Urinary bladder (tissue), 4 donors: ENCODE results near the gene DNAJC27. TPM values are rescaled to one million over a fixed set of nuclear protein-coding genes. Genes with fewer than 3 reads are reported as not detected.
"Not testable (repeated sequence)": the region's sequence is repeated elsewhere in the genome, so short reads cannot be mapped to it uniquely, and the experiment has no call there.

Experiments used
- DNase-seq: peaks from one replicate; pipeline ENCODE4 v3.0.0-alpha.2; 2015; ENCODE audit errors: extremely low spot score
- H3K27ac ChIP-seq: one replicate; pipeline ENCODE4 v1.5.1; 2013; ENCODE audit warnings: low read depth, mild to moderate bottlenecking, moderate library complexity
- H3K36me3 ChIP-seq: one replicate; pipeline ENCODE4 v1.6.1; 2013; ENCODE audit warnings: mild to moderate bottlenecking, moderate library complexity; ENCODE audit not compliant: insufficient read depth
- H3K4me1 ChIP-seq: one replicate; pipeline ENCODE4 v1.6.1; 2013; ENCODE audit warnings: mild to moderate bottlenecking, moderate library complexity; ENCODE audit not compliant: insufficient read depth
- H3K4me3 ChIP-seq: one replicate; pipeline ENCODE4 v1.5.1; 2013; ENCODE audit warnings: low read depth, low read length
- WGBS: extraction: QIAGEN DNeasy Blood & Tissue Kit; methylation state at CpG from one replicate; pipeline ENCODE4 v1.1.7; 2013; 5-methylcytosine and 5-hydroxymethylcytosine counted together
- polyA plus RNA-seq: library from polyadenylated mRNA; stranded (reverse); fragments of 200-250 nt; gene quantifications from one replicate; pipeline ENCODE4 v1.2.3, GENCODE V29; 2013
- total RNA-seq: library from RNA; depleted of rRNA; stranded (reverse); fragments of >200 nt; gene quantifications from one replicate; pipeline ENCODE4 v1.2.3, GENCODE V29; 2014
- donor health status: healthy with polysubstance abuse.
- donor health status: healthy.

Gene DNAJC27
- total RNA-seq (13.3 TPM), polyA plus RNA-seq (6.3 TPM)

DNA sequence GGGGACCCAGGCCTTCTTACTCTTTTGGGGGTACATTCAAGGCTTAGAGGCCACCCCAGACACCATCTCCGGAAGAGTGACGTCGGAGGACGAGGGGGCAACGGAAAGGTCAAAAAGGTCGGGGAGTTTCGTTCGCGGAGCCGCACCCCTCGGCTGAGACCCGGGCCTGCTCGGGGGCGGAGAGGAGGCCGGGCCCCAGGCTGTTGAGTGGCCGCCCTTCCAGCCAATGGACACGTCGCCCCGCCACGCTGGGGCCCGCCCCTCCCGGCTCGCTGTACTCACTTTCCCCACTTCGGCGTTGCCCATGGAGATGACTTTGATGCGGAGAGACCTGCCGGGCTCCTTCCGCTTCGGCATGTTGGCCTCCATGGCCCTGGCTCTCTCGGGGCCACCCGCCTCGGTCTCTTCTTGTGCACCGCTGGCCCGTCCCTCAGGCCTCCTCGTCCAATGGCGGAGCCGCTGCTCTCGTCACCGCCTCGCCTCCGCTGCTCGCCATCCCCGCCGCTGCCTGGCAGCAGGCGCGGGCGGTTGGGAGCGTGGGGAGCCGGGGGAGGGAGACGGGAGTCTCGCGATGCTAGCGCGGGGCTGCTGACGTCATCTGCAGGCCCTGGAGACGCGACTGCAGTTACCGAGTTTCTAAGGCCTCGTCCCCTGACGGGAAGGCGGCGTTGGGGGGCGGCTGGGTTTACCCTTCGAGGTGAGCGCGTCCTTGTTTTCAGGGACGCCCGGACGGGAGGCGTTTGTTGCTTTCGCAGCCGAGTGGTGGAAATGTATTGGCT lies at the start of gene DNAJC27:
TSS of gene DNAJC27 (minus strand) at position 420 of the 779 bp plus-strand sequence. CDS start at position 369, 51 bp downstream.
- under 1% methylated on average over 72 of the region's 72 CpGs for WGBS
- peak; percentile 91 for DNase-seq
- Histone ChIP-seq H3K4me3 (peak within 1 kb of the TSS; percentile 75), H3K36me3 (no peaks in the 10 kb centered on the region), H3K27ac (peak within 1 kb of the TSS; percentile 99), H3K4me1 (no peaks in the 10 kb centered on the region)

DNA sequence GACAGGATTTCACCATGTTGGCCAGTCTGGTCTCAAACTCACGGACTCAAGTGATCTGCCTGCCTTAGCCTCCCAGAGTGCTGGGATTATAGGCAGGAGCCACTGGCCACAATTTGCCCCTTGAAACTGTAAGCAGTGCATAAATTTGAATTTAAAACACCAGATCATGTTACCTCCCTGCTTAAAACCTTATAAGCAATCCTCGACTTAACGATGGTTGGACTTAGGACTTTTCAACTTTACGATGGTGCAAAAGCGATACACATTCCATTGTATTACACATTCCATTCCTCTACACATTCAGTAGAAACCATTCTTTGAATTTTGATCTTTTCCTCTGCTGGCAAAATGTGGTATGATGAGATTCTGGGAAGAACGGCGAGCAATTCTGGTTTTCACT lies 46.9 kb upstream of the DNAJC27 start:
- H3K4me1 ChIP-seq = no peaks in the 10 kb centered on the region
- DNase-seq = no peak
- H3K4me3 ChIP-seq = no peak overlapping the region
- 65% methylated on average over 7 of the region's 7 CpGs for WGBS
- H3K27ac ChIP-seq = no peak overlapping the region
- H3K36me3 ChIP-seq = no peaks in the 10 kb centered on the region

DNA sequence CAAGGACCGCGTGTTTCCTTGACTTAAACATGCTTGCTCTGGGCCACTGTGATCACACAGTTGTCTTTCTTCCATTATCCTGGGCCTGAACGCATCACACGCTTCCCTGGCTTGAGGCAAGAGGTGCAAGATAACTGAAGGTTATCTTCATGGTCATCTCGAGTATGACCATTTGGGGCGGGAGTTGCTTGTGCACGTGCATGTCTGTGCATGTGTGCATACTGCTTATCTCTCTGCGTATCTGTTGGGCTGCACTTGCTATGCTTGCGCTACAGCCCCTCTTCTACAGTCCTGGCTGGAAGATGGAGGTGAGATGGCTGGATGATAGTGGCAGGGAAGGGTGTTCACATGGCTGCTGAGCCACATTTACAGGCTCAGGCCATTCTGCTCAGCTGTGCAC lies 42.9 kb upstream of the DNAJC27 start:
- Histone ChIP-seq H3K27ac (no peak overlapping the region), H3K36me3 (no peaks in the 10 kb centered on the region), H3K4me3 (no peak overlapping the region), H3K4me1 (no peaks in the 10 kb centered on the region)
- DNase-seq = no peak
- 83% methylated on average over 9 of the region's 9 CpGs for WGBS

DNA sequence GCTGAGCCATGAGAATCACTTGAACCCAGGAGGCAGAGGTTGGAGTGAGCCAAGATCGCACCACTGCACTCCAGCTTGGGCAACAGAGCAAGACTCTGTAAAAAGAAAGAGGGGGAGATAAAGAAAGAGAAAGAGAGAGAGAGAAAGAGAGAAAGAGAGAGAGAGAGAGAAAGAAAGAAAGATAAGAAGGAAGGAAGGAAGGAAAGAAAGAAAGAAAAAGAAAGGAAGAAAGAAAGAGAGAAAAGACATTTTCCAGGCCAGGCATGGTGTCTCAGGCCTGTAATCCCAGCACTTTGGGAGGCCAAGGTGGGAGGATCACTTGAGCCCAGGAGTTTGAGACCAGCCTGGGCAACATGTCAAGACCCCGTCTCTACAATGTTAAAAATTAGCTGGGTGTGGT lies 39.6 kb upstream of the DNAJC27 start:
- not testable (repeated sequence) for DNase-seq, H3K27ac ChIP-seq, H3K36me3 ChIP-seq, H3K4me3 ChIP-seq, H3K4me1 ChIP-seq
- WGBS = 97% methylated on average over 2 of the region's 2 CpGs

DNA sequence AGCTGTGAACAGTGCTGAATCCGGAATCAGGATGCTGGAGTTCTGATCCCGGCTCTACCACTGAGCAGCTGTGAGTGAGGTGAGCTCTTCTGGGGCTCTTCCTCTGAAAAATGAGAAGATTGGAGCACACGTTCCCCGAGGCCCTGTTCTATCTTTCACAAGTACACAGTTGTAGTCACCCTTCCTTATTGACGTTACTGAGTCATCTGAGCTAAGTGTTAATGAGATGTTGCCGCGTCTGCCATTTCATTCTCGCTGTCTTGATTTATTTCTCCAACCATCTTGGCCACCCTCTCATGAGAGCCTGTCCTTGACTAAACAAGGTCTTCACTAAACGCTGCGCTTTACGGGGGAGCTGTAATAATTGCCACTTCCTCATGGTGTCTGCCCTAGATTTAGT lies 38.2 kb upstream of the DNAJC27 start:
- 62% methylated on average over 11 of the region's 11 CpGs for WGBS
- H3K4me1 ChIP-seq = no peaks in the 10 kb centered on the region
- DNase-seq = no peak
- H3K36me3 ChIP-seq = no peaks in the 10 kb centered on the region
- no peak overlapping the region for H3K4me3 ChIP-seq
- no peak overlapping the region for H3K27ac ChIP-seq

DNA sequence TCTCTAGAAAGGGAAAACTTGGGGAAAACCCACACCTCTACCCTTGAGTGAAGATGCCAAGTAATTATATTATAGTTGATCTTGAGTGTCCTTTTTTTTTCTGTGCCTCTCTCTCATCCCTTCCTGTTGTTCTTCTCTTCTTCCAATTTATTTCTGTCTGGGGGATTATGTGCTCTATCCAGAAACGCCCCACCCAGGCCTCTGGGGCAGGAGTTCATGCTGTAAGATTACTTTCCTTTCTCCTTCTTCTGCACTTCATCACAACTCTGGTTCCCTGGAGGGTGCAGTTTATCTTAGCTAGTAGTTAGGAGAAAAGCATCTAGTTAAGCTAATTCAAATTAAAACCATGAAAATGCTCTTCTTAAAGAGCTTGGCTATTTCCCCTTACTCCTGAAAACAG lies 30.3 kb upstream of the DNAJC27 start:
- Histone ChIP-seq H3K4me3 (no peak overlapping the region), H3K36me3 (no peaks in the 10 kb centered on the region), H3K27ac (no peak overlapping the region), H3K4me1 (no peaks in the 10 kb centered on the region)
- 39% methylated on average over 1 of the region's 1 CpG for WGBS
- DNase-seq = no peak

DNA sequence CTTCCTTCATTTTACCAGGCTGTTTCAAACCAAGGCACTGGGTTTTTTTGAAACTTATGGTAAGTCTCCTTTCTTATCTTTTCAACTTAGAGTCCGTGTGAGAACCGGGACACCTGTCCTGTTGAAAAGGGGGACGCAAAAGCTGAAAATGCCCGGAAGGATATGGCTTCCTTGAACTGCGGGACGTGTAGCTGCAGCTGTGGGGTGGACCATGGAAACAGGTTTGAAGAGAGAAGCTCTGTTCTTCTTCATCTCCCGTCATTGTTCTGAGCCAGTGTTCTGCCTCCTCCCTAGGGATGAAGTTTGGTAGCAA lies 29.5 kb upstream of the DNAJC27 start:
- Histone ChIP-seq H3K27ac (no peak overlapping the region), H3K36me3 (no peaks in the 10 kb centered on the region), H3K4me1 (no peaks in the 10 kb centered on the region), H3K4me3 (no peak overlapping the region)
- DNase-seq = no peak
- WGBS = 79% methylated on average over 7 of the region's 7 CpGs

DNA sequence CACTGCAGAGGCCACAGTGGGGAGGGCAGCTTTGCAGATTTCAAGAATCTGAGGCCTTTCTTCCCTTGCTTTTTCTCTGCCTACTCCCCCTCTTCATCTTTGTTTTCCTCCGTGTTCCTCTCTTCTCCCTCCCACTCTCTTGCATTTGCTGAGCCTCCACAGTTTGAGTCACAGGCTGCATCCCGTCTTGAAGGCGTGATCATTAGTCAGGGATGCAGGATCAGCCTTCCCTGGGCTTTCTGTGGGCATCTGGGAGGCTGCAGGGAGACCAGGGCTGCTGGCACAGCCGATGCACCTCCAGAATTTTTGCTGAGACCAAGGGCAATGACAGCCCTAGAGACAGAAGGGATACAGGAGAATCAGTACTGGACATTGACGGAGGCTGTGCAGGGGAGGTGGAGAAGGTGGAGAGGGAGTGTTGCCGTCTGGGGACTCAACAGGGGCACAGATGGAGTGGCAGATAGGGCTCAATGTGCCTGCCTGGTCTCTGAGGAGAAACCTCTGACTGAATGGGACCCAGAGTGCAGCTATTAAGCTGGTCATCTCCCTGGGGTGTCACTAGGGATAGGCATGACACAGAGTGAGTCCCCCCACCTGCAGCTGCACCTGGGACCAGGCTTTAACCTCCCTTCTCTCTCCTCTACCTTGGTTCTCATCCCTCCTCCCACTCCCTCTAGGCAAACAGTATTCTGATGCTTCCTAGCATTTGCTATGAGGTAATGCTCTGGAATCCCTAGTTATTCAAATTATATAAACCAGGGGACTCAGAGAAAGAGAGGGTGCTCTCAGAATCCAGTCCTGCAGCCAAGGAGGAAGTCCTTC lies 29.0 kb upstream of the DNAJC27 start:
- WGBS = 44% methylated on average over 6 of the region's 6 CpGs
- DNase-seq = no peak

DNA sequence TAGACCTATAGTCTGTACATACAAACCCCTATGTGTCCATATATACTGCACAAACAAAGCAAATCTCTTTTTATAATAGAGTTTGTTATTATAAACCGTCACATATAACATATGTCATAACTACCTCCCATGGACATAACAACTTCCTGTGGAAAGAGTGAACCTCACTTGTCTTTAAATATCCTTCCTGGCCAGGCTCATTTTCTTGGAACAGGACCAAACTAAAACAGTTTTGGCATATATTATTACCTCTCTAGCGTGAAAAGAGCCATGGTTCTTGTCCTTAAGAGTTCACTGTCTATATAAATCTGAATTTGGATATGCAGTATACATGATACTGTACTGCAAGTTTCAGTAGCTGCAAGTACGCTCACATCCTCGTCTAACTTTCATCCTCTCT lies 28.3 kb upstream of the DNAJC27 start:
- DNase-seq = no peak
- H3K36me3 ChIP-seq = no peaks in the 10 kb centered on the region
- H3K4me1 ChIP-seq = no peaks in the 10 kb centered on the region
- no peak overlapping the region for H3K27ac ChIP-seq
- H3K4me3 ChIP-seq = no peak overlapping the region
- 34% methylated on average over 4 of the region's 4 CpGs for WGBS

More for the DNA sequence above, 29.0 kb upstream of the DNAJC27 start:
- H3K27ac ChIP-seq = no peak overlapping the region
- no peak overlapping the region for H3K4me3 ChIP-seq
- no peaks in the 10 kb centered on the region for H3K4me1 ChIP-seq
- H3K36me3 ChIP-seq = no peaks in the 10 kb centered on the region

DNA sequence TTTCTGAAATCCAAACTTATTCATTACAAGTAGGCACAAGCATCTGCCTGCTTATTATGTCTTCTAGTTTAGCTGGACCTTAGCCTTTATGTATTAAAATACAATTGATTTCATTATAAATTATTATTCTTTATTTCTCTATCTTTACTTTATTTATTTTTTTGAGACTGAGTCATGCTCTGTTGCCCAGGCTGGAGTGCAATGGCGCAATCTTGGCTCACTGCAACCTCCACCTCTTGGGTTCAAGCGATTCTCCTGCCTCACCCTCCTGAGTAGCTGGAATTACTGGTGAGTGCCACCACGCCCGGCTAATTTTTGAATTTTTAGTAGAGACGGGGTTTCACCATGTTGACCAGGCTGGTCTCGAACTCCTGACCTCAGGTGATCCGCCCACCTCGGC lies 27.3 kb upstream of the DNAJC27 start:
- H3K27ac ChIP-seq, H3K36me3 ChIP-seq, H3K4me1 ChIP-seq, H3K4me3 ChIP-seq, DNase-seq: not testable (repeated sequence)
- 81% methylated on average over 8 of the region's 8 CpGs for WGBS

DNA sequence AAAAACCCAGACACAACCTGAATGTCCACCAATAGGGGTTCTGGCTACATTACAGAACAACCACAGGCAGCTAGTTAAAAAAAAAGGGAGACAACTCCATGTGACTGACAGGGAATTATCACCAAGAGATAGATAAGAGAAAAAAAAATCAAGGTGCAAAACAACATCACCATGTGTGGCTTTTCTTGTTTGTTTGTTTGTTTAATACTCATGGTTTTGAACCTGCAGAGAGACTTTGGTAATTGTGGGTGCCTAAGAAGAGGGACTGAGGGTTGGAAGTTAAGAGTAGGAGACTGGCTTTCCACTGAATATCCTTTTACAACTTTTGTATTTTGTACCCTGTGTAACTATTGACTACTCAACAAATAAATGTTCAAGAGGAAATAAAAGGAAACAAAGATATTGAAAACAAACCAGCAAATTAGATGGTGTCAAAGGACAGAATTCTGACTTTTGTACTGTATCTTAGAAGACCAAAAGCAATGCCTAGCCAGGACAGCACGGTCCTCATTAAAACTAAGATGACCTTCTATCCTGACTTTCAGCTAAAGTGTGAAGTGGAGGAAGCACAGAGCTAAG lies 22.5 kb upstream of the DNAJC27 start:
- Histone ChIP-seq H3K36me3 (no peaks in the 10 kb centered on the region), H3K27ac (no peak overlapping the region), H3K4me1 (no peaks in the 10 kb centered on the region), H3K4me3 (no peak overlapping the region)
- no peak for DNase-seq
- 70% methylated on average over 1 of the region's 1 CpG for WGBS

DNA sequence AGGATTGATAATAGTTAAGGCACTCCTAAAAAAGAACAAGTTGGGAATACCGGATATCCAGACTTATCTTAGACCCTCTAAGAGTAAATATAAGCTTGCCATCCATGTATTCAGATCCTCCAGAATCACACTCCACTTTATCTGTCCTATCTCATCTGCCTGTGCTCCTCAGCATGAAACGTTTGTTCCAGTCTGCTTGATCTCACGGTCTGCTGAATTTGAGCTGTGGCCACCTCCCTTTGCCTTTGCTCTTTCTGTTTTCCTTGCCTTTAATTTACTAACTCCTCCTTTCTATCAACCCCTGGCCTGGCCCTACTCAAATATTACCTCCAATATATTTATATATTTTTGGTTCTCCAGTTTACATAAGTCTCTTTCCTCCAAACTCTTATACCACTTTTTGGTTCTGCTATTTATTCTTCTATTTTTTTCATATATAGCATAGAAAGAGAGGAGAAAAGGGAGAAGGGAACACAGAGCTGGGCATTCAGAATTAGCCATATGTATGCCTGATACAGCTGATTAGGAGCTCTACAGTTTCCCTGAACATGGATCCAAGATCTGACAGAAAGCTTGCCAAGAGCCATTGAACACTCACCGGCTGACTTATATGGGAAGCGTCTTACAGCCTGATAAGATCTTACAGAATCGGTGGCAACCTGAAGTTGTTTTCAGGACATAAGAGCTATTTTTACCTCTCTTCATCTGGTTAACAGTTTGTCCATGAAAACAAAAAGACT lies 21.8 kb upstream of the DNAJC27 start:
- no peaks in the 10 kb centered on the region for H3K4me1 ChIP-seq
- H3K36me3 ChIP-seq = no peaks in the 10 kb centered on the region
- H3K4me3 ChIP-seq = no peak overlapping the region
- DNase-seq = no peak
- 29% methylated on average over 6 of the region's 6 CpGs for WGBS
- no peak overlapping the region for H3K27ac ChIP-seq

DNA sequence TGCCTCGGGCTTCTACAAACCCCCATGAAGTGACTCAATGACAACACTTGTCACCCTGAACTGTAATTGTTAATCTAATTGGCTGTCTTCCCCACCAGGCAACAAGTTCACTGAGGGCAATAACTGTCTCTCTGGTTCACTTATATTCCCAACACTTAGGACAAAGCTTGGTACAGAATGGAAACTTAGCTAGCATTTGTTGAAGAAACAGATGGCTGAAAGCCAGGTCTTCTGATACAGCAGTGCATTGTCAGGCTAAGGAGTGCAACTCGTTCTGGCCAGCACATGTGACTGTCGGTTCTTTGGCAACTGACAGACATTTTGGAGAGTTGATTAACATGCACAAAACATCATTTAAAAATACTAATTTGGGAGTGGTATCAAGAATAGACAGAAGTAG lies 14.6 kb upstream of the DNAJC27 start:
- WGBS = 19% methylated on average over 3 of the region's 3 CpGs
- H3K4me1 ChIP-seq = no peaks in the 10 kb centered on the region
- H3K4me3 ChIP-seq = no peak overlapping the region
- H3K27ac ChIP-seq = no peak overlapping the region
- no peaks in the 10 kb centered on the region for H3K36me3 ChIP-seq
- DNase-seq = no peak
